K562 (cell line): ENCODE data around the gene SNX9. TPM values are rescaled to one million over a fixed set of nuclear protein-coding genes. Genes with fewer than 3 reads are reported as not detected.
A peak's percentile ranks its signal among the peaks of the same experiment; 100 is the strongest.

Source experiments
- CBFA2T3 ChIP-seq: fragments of 450-650 bp; IDR thresholded peaks from 2 replicates; pipeline ENCODE4 v1.6.1; 2017
- EP300 ChIP-seq: IDR thresholded peaks from 2 replicates; pipeline ENCODE4 v1.6.1; 2012; ENCODE audit warnings: low read length, improper control_type of control experiment
- EP400 ChIP-seq: fragments of 450-650 bp; IDR thresholded peaks from 2 replicates; pipeline ENCODE4 v1.6.1; 2017; ENCODE audit warnings: antibody characterized with exemption, mild to moderate bottlenecking, moderate library complexity
- FOXA3 ChIP-seq, 2 experiments: fragments of 450-650 bp in 1 of 2; sonication (generic) in 1 of 2; formaldehyde crosslinking; IDR thresholded peaks in 1 of 2; conservative IDR thresholded peaks in 1 of 2; 2 replicates each; pipeline versions ENCODE4 v1.4.0 to v1.8.0; 2020 to 2022; ENCODE audit warnings: mild to moderate bottlenecking in 2 of 2, missing genetic modification reagents in 1 of 2
- FOXK2 ChIP-seq, 2 experiments: fragments of 450-650 bp; IDR thresholded peaks in 1 of 2; conservative IDR thresholded peaks in 1 of 2; 2 replicates each; pipeline ENCODE4 v1.6.1; 2016; ENCODE audit warnings: low read depth in 2 of 2, mild to moderate bottlenecking in 1 of 2
- GMEB1 ChIP-seq: fragments of 250-450 bp; sonication (Bioruptor Pico); IDR thresholded peaks from 2 replicates; pipeline ENCODE4 v1.4.0; 2020; ENCODE audit warnings: mild to moderate bottlenecking
- ID3 ChIP-seq, 2 experiments: fragments of 250-450 bp in 1 of 2; fragments of 450-650 bp in 1 of 2; sonication (Bioruptor Pico) in 1 of 2; IDR thresholded peaks; 2 replicates each; pipeline versions ENCODE4 v1.6.1 to v1.8.0; 2016 to 2021; ENCODE audit warnings: mild to moderate bottlenecking in 2 of 2, moderate library complexity in 2 of 2, missing compliant biosample characterization in 1 of 2, missing genetic modification characterization in 1 of 2
- NFIC ChIP-seq: fragments of 450-650 bp; IDR thresholded peaks from 2 replicates; pipeline ENCODE4 v1.6.1; 2017; ENCODE audit warnings: mild to moderate bottlenecking, inconsistent platforms
- NR2C1 ChIP-seq, 2 experiments: fragments of 450-650 bp; IDR thresholded peaks; 2 replicates each; pipeline ENCODE4 v1.6.1; 2017; ENCODE audit warnings: mild to moderate bottlenecking in 2 of 2, antibody characterized with exemption in 1 of 2, inconsistent platforms in 1 of 2, missing compliant biosample characterization in 1 of 2, missing genetic modification characterization in 1 of 2
- PTRF ChIP-seq: fragments of 450-650 bp; IDR thresholded peaks from 2 replicates; pipeline ENCODE4 v1.6.1; 2016; ENCODE audit warnings: mild to moderate bottlenecking, missing genetic modification characterization, missing compliant biosample characterization
- RAD21 ChIP-seq, 2 experiments: fragments of 250-450 bp in 1 of 2; fragments of 450-650 bp in 1 of 2; sonication (Bioruptor Pico) in 1 of 2; formaldehyde crosslinking in 1 of 2; IDR thresholded peaks in 1 of 2; conservative IDR thresholded peaks in 1 of 2; 2 replicates each; pipeline versions ENCODE4 v1.4.0 to v1.8.0; 2020 to 2022; ENCODE audit warnings: mild to moderate bottlenecking in 2 of 2, moderate library complexity in 1 of 2
- RCOR1 ChIP-seq, 2 experiments: IDR thresholded peaks; 2 replicates each; pipeline ENCODE4 v1.6.1; 2012; ENCODE audit warnings: low read depth in 2 of 2, low read length in 2 of 2, borderline replicate concordance in 1 of 2, improper control_type of control experiment in 1 of 2
- SMARCE1 ChIP-seq: fragments of 450-650 bp; IDR thresholded peaks from 2 replicates; pipeline ENCODE4 v1.7.1; 2016; ENCODE audit warnings: mild to moderate bottlenecking
- SOX6 ChIP-seq: fragments of 450-650 bp; IDR thresholded peaks from 2 replicates; pipeline ENCODE4 v1.6.1; 2014; ENCODE audit warnings: mild to moderate bottlenecking
- TCF3 ChIP-seq: sonication (generic); formaldehyde crosslinking; IDR thresholded peaks from 2 replicates; pipeline ENCODE4 v1.4.0; 2020; ENCODE audit warnings: mild to moderate bottlenecking, missing genetic modification reagents
- ZBTB49 ChIP-seq: sonication (generic); formaldehyde crosslinking; IDR thresholded peaks from 2 replicates; pipeline ENCODE4 v1.8.0; 2022; ENCODE audit warnings: missing genetic modification reagents, mild to moderate bottlenecking, borderline replicate concordance
- polyA plus RNA-seq, 8 experiments: library from polyadenylated mRNA; depleted of rRNA in 4 of 8; stranded (reverse) in 5 of 8; unstranded in 3 of 8; fragments of >200 nt; fragmentation: Nextera tagmentation in 2 of 8; fragmentation: Illumina TruSeq in 1 of 8; extraction: Ambion mirVana in 2 of 8; extraction: Trizol in 1 of 8; gene quantifications; 2 replicates each; pipeline versions ENCODE4 v1.2.1 to v1.2.3, GENCODE V29; 2011 to 2014; ENCODE audit warnings: inconsistent platforms in 1 of 8, missing spikeins in 1 of 8
- total RNA-seq, 7 experiments: library from RNA; depleted of rRNA in 6 of 7; stranded (reverse); fragments of >200 nt in 6 of 7; fragmentation: Illumina TruSeq in 2 of 7; extraction: Trizol in 2 of 7; gene quantifications; 2 replicates each; pipeline versions ENCODE4 v1.2.1 to v1.2.3, GENCODE V29; 2011 to 2021; ENCODE audit warnings: low replicate concordance in 1 of 7

The SNX9 gene
- total and polyA plus RNA-seq, 9 of the 15 experiments (the other 6 are each of a cell fraction or from before 2014, with no cell fraction given), result 6.0 to 81.7 (median 57.1) TPM

GRCh38 chr6:157867155-157867559 is 44.1 kb downstream of the SNX9 start (continued):
- peak; percentile 69 for TF ChIP-seq SOX6
- TF ChIP-seq SMARCE1, result peak; percentile 86
- TF ChIP-seq CBFA2T3, result peak; percentile 56; the same call in 1 of the 2 replicates
- TF ChIP-seq RAD21 (CRISPR knock-in tag; conservative IDR thresholded peaks at IDR 0.05 in 1 of 2, IDR thresholded peaks at IDR 0.05 in 1 of 2), result peak in 1 of 2 experiments; percentile 36; a peak in 2 of 4 replicates
- TF ChIP-seq EP400, result peak; percentile 44; the same call in 1 of the 2 replicates
- TF ChIP-seq GMEB1 (CRISPR knock-in tag), result no peak
- peak; percentile 21; the same call in 1 of the 2 replicates for TF ChIP-seq NFIC
- no peak for TF ChIP-seq NR2C1 (IDR thresholded peaks at IDR 0.05)
- 0 out of 2 replicates have a peak, but pooled peaks have one; percentile 15 for TF ChIP-seq NR2C1 (tag; IDR thresholded peaks at IDR 0.05)
- TF ChIP-seq PTRF (tag), result no peak
- TF ChIP-seq FOXK2 (conservative IDR thresholded peaks at IDR 0.05 in 1 of 2, IDR thresholded peaks at IDR 0.05 in 1 of 2; ENCODE audit: low read depth in 2 of 2), result peak in 1 of 2 experiments; percentile 46; a peak in 1 of 4 replicates
- TF ChIP-seq FOXA3 (CRISPR knock-in tag; conservative IDR thresholded peaks at IDR 0.05 in 1 of 2, IDR thresholded peaks at IDR 0.05 in 1 of 2), result 0 out of 4 replicates have a peak, but pooled peaks of 1 of the 2 experiments have one; percentile 14
- TF ChIP-seq TCF3, result peak; percentile 69
- peak in 1 of 2 experiments; percentile 7; a peak in 1 of 4 replicates for TF ChIP-seq RCOR1 (IDR thresholded peaks at IDR 0.05; ENCODE audit: borderline replicate concordance in 1 of 2, low read depth in 2 of 2, low read length in 2 of 2)
- TF ChIP-seq EP300, result peak; percentile 62; the same call in 1 of the 2 replicates
- no peak for TF ChIP-seq ID3 (CRISPR knock-in tag; IDR thresholded peaks at IDR 0.05)
- TF ChIP-seq ID3 (tag; IDR thresholded peaks at IDR 0.05), result 0 out of 2 replicates have a peak, but pooled peaks have one; percentile 31
- TF ChIP-seq ZBTB49 (CRISPR knock-in tag), result no peak
